LNCAP (cell line): Measurements from ENCODE around the gene AUH.

Source experiments
- TF ChIP-seq, protein P1 (sequence below): fragments of 450-650 bp; IDR thresholded peaks from 2 replicates; pipeline ENCODE4 v1.5.1; 2017; ENCODE audit warnings: mild to moderate bottlenecking

The AUH gene

DNA sequence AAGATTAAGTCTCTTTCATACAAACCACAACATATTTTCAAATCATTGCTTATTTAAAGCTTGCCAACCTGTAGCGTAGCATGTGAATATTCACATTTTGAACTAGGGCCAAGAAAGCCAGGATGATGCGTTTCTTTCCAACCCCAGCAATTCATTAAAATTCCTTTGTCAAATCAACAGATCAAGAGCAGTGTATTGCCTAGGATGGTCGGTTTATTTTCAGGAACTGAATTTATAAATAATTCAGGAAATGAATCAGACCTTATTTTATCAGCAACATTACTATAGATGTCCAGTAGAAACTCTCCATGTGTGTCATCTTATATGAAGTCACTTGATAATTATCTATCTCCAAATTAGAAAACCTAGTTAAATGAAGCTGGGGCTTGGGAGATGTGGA lies 13.2 kb upstream of the AUH start:
- TF ChIP-seq, protein P1, sequence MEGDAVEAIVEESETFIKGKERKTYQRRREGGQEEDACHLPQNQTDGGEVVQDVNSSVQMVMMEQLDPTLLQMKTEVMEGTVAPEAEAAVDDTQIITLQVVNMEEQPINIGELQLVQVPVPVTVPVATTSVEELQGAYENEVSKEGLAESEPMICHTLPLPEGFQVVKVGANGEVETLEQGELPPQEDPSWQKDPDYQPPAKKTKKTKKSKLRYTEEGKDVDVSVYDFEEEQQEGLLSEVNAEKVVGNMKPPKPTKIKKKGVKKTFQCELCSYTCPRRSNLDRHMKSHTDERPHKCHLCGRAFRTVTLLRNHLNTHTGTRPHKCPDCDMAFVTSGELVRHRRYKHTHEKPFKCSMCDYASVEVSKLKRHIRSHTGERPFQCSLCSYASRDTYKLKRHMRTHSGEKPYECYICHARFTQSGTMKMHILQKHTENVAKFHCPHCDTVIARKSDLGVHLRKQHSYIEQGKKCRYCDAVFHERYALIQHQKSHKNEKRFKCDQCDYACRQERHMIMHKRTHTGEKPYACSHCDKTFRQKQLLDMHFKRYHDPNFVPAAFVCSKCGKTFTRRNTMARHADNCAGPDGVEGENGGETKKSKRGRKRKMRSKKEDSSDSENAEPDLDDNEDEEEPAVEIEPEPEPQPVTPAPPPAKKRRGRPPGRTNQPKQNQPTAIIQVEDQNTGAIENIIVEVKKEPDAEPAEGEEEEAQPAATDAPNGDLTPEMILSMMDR, result no peak

GRCh38 chr9:91371894-91372293 lies 10.2 kb upstream of the AUH start:
- TF ChIP-seq, protein P1, result no peak

DNA sequence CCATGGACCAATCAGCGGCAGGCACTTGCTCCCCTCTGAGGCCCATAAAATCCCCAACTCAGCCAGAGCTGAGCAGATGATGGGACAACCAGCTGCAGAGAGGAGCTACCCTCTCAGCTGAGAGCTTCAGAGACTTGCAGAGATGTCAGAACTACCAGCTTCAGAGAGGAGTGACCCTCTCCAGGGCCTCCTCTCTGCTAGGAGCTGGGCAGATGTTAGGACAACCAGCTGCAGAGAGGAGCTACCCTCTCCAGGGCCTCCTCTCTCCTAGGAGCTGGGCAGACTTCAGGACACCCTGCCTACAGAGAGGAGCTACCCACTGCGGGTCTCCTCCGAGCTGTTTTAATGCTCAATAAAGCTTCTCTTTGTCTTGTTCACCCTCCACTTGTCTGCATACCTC lies 3.0 kb upstream of the AUH start:
- TF ChIP-seq, protein P1, result no peak

GRCh38 chr9:91364005-91364404 lies 2.3 kb upstream of the AUH start:
- TF ChIP-seq, protein P1, result no peak

DNA sequence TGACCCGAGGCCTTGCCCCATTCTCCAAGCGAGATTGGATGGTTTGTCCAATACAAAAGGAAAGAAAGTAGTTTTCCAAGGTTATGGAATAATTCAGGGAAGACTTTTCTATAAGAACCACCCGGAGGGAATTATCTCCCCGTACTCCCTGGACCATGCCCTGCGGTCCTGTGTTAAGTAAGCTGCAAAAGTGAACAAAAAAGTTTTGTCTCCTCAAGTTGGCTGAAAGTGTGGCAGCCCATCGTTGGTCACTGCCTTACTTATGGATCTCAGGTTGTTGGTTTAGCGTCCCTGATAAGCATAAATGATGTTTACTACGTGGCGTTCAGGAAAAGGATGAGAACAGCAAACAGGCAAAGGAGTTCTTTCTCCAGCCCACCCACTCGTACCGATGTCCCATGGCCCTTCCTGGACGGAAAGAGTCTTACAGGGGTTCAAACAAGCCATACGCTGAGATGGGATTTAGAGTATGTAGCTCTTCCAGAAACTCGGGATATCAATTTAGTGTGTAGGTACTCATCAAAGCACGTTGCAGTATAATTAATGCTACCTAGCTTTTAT lies 413 bp upstream of the AUH start:
- TF ChIP-seq, protein P1, result no peak

DNA sequence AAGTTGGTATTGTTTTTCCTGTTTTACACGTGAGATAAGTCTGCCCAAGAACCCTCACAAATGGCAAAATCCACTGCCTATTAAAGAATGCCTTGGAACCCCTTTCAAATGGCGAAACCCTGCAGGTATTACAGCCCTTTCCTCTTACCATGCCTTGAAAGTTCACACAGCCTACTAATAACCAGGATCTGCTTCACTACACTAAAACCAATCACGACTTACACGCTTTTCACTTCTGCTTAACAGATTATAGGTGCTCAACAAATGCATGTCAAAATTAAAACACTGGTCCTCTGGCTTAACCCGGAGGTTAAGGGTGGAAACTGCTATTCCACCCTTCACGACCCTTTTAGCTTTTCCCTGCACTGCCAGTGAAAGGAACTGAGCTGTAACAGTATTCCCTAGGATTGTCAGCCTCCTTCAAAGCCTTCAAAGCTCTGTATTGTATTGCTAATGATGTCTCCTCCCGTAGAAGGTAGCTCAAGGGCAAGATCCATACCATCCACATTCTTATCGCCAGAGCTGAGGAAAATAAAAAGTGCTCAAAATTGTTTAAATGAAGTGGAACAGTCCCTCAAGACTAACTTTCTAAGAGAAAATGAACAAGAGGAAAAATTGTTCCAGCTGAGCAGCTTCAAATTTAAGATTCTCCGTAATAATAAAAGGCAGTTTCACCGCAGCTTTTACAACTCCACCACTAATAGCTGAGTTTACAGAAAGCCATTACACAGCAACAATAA lies 997 bp downstream of the AUH start:
- TF ChIP-seq, protein P1, result no peak

- TF ChIP-seq, protein P1, result no peak
Measured at GRCh38 chr9:91359734-91360470, 1.8 kb downstream of the AUH start.
